HepG2 (cell line): ENCODE results near the gene AP4M1. TPM values are rescaled to one million over a fixed set of nuclear protein-coding genes. Genes with fewer than 3 reads are reported as not detected.

Source experiments
- AGO1 ChIP-seq: fragments of 200-400 bp; formaldehyde crosslinking; IDR thresholded peaks from 2 replicates; pipeline ENCODE4 v1.6.1; 2017; ENCODE audit warnings: mild to moderate bottlenecking, low read depth, low read length, moderate library complexity; ENCODE audit not compliant: poor library complexity, severe bottlenecking
- CEBPB ChIP-seq: IDR thresholded peaks from 2 replicates; pipeline ENCODE4 v1.6.1; 2011; ENCODE audit warnings: low read depth, low read length, improper control_type of control experiment, borderline replicate concordance
- CEBPG ChIP-seq: IDR thresholded peaks from 2 replicates; pipeline ENCODE4 v1.6.1; 2016
- GATAD2A ChIP-seq: IDR thresholded peaks from 2 replicates; pipeline ENCODE4 v1.6.1; 2016
- PAWR ChIP-seq: sonication (generic); formaldehyde crosslinking; IDR thresholded peaks from 2 replicates; pipeline ENCODE4 v1.4.0; 2020; ENCODE audit warnings: missing genetic modification reagents, mild to moderate bottlenecking, borderline replicate concordance
- PRDM10 ChIP-seq: sonication (generic); formaldehyde crosslinking; IDR thresholded peaks from 2 replicates; pipeline ENCODE4 v1.4.0; 2020; ENCODE audit warnings: low read depth, missing genetic modification reagents
- REST ChIP-seq, 2 experiments: IDR thresholded peaks; 2 replicates each; pipeline ENCODE4 v1.6.1; 2011 to 2012; ENCODE audit warnings: low read length in 2 of 2, borderline replicate concordance in 1 of 2, low read depth in 1 of 2, mild to moderate bottlenecking in 1 of 2, moderate library complexity in 1 of 2
- ZNF512 ChIP-seq: sonication (generic); formaldehyde crosslinking; IDR thresholded peaks from 2 replicates; pipeline ENCODE4 v1.4.0; 2020; ENCODE audit warnings: mild to moderate bottlenecking, missing genetic modification reagents
- ZNF607 ChIP-seq: sonication (generic); formaldehyde crosslinking; IDR thresholded peaks from 2 replicates; pipeline ENCODE4 v1.5.1; 2020; ENCODE audit warnings: missing genetic modification reagents, mild to moderate bottlenecking, borderline replicate concordance
- polyA plus RNA-seq, 8 experiments: library from polyadenylated mRNA; depleted of rRNA in 3 of 8; stranded (reverse) in 7 of 8; unstranded in 1 of 8; fragments of >200 nt; fragmentation: Illumina TruSeq in 4 of 8; extraction: Trizol in 4 of 8; gene quantifications; 2 replicates each; pipeline versions ENCODE4 v1.2.1 to v1.2.3, GENCODE V29; 2011 to 2016; ENCODE audit warnings: low read depth in 4 of 8, missing spikeins in 1 of 8, mixed read lengths in 1 of 8; ENCODE audit not compliant: insufficient read depth in 1 of 8
- total RNA-seq, 5 experiments: library from RNA; depleted of rRNA; stranded (reverse); fragments of >200 nt; fragmentation: Illumina TruSeq; extraction: Trizol; gene quantifications; 2 replicates each; pipeline ENCODE4 v1.2.3, GENCODE V29; 2016; ENCODE audit warnings: low read depth in 1 of 5

The AP4M1 gene
- total and polyA plus RNA-seq, 2 of the 13 experiments (the other 11 are each of a cell fraction or from before 2014, with no cell fraction given): 6.3 to 9.7 TPM

GRCh38 chr7:100142461-100142860 is 41.0 kb downstream of the AP4M1 start (continued):
- TF ChIP-seq PRDM10: no peak
- TF ChIP-seq CEBPG (CRISPR knock-in tag): 0 out of 2 replicates have a peak, but pooled peaks have one; percentile 18
- no peak for TF ChIP-seq PAWR (CRISPR knock-in tag)
- TF ChIP-seq REST (IDR thresholded peaks at IDR 0.05; ENCODE audit: borderline replicate concordance in 1 of 2, low read depth in 1 of 2, low read length in 2 of 2): no peak
- TF ChIP-seq GATAD2A: no peak
- 0 out of 2 replicates have a peak, but pooled peaks have one; percentile 39 for TF ChIP-seq CEBPB
- no peak for TF ChIP-seq AGO1
- TF ChIP-seq ZNF512 (CRISPR knock-in tag): no peak
- no peak for TF ChIP-seq ZNF607 (CRISPR knock-in tag)
